Mesendoderm (in vitro differentiated cells): ENCODE measurements around the gene DST.

Source experiments
- DNase-seq: peaks from one replicate; pipeline ENCODE4 v3.0.0; 2013
- H2AK5ac ChIP-seq: 2 replicates; pipeline ENCODE4 v1.6.1; 2013; ENCODE audit warnings: low read length, inconsistent platforms
- H2BK120ac ChIP-seq: 2 replicates; pipeline ENCODE4 v1.6.1; 2013; ENCODE audit warnings: low read depth, mild to moderate bottlenecking, low read length, moderate library complexity, mixed read lengths
- H2BK15ac ChIP-seq: replicated peaks from 2 replicates; pipeline ENCODE4 v1.6.1; 2013; ENCODE audit warnings: low read depth, mild to moderate bottlenecking, moderate library complexity
- H2BK5ac ChIP-seq: 2 replicates; pipeline ENCODE4 v1.6.1; 2013; ENCODE audit warnings: low read length, inconsistent platforms
- H3K18ac ChIP-seq: 2 replicates; pipeline ENCODE4 v1.6.1; 2013; ENCODE audit warnings: mild to moderate bottlenecking, low read length, mixed read lengths
- H3K23ac ChIP-seq: one replicate; pipeline ENCODE4 v1.6.1; 2013; ENCODE audit warnings: low read length
- H3K27ac ChIP-seq: 2 replicates; pipeline ENCODE4 v1.5.1; 2013; ENCODE audit warnings: low read depth, mild to moderate bottlenecking, inconsistent platforms, low read length, moderate library complexity
- H3K27me3 ChIP-seq: 2 replicates; pipeline ENCODE4 v1.6.1; 2013; ENCODE audit warnings: low read length, control low read depth, mild to moderate bottlenecking, inconsistent platforms; ENCODE audit not compliant: insufficient read depth, poor library complexity
- H3K36me3 ChIP-seq: 2 replicates; pipeline ENCODE4 v1.6.1; 2013; ENCODE audit warnings: low read length, inconsistent platforms; ENCODE audit not compliant: control insufficient read depth, insufficient read depth
- H3K4ac ChIP-seq: one replicate; pipeline ENCODE4 v1.6.1; 2013; ENCODE audit warnings: low read depth, mild to moderate bottlenecking, low read length, moderate library complexity
- H3K4me1 ChIP-seq: 2 replicates; pipeline ENCODE4 v1.6.1; 2013; ENCODE audit warnings: low read depth, low read length, inconsistent platforms; ENCODE audit not compliant: control insufficient read depth
- H3K4me2 ChIP-seq: 2 replicates; pipeline ENCODE4 v1.6.1; 2013; ENCODE audit warnings: low read length
- H3K4me3 ChIP-seq: 2 replicates; pipeline ENCODE4 v1.5.1; 2013; ENCODE audit warnings: mild to moderate bottlenecking, low read length
- H3K56ac ChIP-seq: one replicate; pipeline ENCODE4 v1.6.1; 2013; ENCODE audit warnings: low read length
- H3K79me1 ChIP-seq: 2 replicates; pipeline ENCODE4 v1.6.1; 2013; ENCODE audit warnings: low read length, inconsistent platforms
- H3K79me2 ChIP-seq: 2 replicates; pipeline ENCODE4 v1.6.1; 2013; ENCODE audit warnings: mild to moderate bottlenecking, low read length; ENCODE audit not compliant: control insufficient read depth, insufficient read depth
- H3K9ac ChIP-seq: 2 replicates; pipeline ENCODE4 v1.6.1; 2013; ENCODE audit warnings: low read length, inconsistent platforms
- H4K5ac ChIP-seq: one replicate; pipeline ENCODE4 v1.6.1; 2013; ENCODE audit warnings: low read length
- H4K8ac ChIP-seq: one replicate; pipeline ENCODE4 v1.6.1; 2013; ENCODE audit warnings: low read depth, mild to moderate bottlenecking, control low read depth, low read length, moderate library complexity
- WGBS: extraction: QIAGEN DNeasy Blood & Tissue Kit; methylation state at CpG from one replicate; pipeline ENCODE4 v1.1.7; 2013; ENCODE audit warnings: low lambda C conversion rate, missing lambda C conversion rate; ENCODE audit not compliant: insufficient coverage; ENCODE audit errors: extremely low coverage; 5-methylcytosine and 5-hydroxymethylcytosine counted together

DST gene

GRCh38 chr6:56649053-56649769, 6.5 kb upstream of the DST start:
- no peaks in the 10 kb centered on the region for H3K36me3 ChIP-seq

GRCh38 chr6:56647172-56647762, 4.6 kb upstream of the DST start:
- WGBS = no CpG with 5 or more reads among the region's 12 CpGs
- DNase-seq = no peak
- Histone ChIP-seq H3K4me2 (no peak overlapping the region), H3K18ac (no peak overlapping the region), H4K5ac (no peak overlapping the region), H3K56ac (no peak overlapping the region), H4K8ac (no peak overlapping the region), H3K9ac (no peak overlapping the region), H3K27me3 (no peaks in the 10 kb centered on the region), H2AK5ac (no peak overlapping the region), H3K4me3 (no peak overlapping the region), H3K79me1 (no peaks in the 10 kb centered on the region), H3K4me1 (no peaks in the 10 kb centered on the region), H3K4ac (no peak overlapping the region), H3K79me2 (no peaks in the 10 kb centered on the region), H2BK120ac (no peak overlapping the region), H3K27ac (no peak overlapping the region), H3K23ac (no peak overlapping the region), H2BK5ac (no peak overlapping the region), H2BK15ac (no peak overlapping the region), H3K36me3 (no peaks in the 10 kb centered on the region)

More at GRCh38 chr6:56649053-56649769, 6.5 kb upstream of the DST start:
- Histone ChIP-seq H2BK120ac (no peak overlapping the region), H3K9ac (no peak overlapping the region), H3K79me2 (no peaks in the 10 kb centered on the region), H3K4me2 (no peak overlapping the region), H2BK15ac (no peak overlapping the region), H3K79me1 (no peaks in the 10 kb centered on the region), H2BK5ac (no peak overlapping the region), H3K4ac (no peak overlapping the region), H2AK5ac (no peak overlapping the region), H4K8ac (no peak overlapping the region), H3K4me1 (no peaks in the 10 kb centered on the region), H4K5ac (no peak overlapping the region), H3K27me3 (no peaks in the 10 kb centered on the region), H3K23ac (no peak overlapping the region), H3K56ac (no peak overlapping the region), H3K4me3 (no peak overlapping the region), H3K18ac (no peak overlapping the region), H3K27ac (no peak overlapping the region)
- DNase-seq = no peak
- WGBS = no CpG with 5 or more reads among the region's 1 CpG

- Histone ChIP-seq H3K56ac (no peak overlapping the region), H2BK15ac (no peak overlapping the region), H3K18ac (no peak overlapping the region), H4K5ac (no peak overlapping the region), H3K4me1 (no peaks in the 10 kb centered on the region), H3K4me2 (no peak overlapping the region), H3K9ac (no peak overlapping the region), H3K27me3 (no peaks in the 10 kb centered on the region), H2AK5ac (no peak overlapping the region), H3K79me2 (no peaks in the 10 kb centered on the region), H4K8ac (no peak overlapping the region), H3K79me1 (no peaks in the 10 kb centered on the region), H2BK5ac (no peak overlapping the region), H3K27ac (no peak overlapping the region), H3K23ac (no peak overlapping the region), H3K4me3 (no peak overlapping the region), H2BK120ac (no peak overlapping the region), H3K36me3 (no peaks in the 10 kb centered on the region), H3K4ac (no peak overlapping the region)
- no peak for DNase-seq
- WGBS = no CpG with 5 or more reads among the region's 5 CpGs
These were observed 1.7 kb upstream of the DST start for GRCh38 chr6:56644366-56644765.

- Histone ChIP-seq H2BK5ac (no peak overlapping the region), H3K79me2 (no peaks in the 10 kb centered on the region), H3K18ac (no peak overlapping the region), H3K27ac (no peak overlapping the region), H4K8ac (no peak overlapping the region), H3K79me1 (no peaks in the 10 kb centered on the region), H3K4me1 (no peaks in the 10 kb centered on the region), H3K23ac (no peak overlapping the region), H3K27me3 (no peaks in the 10 kb centered on the region), H2BK120ac (no peak overlapping the region), H2AK5ac (no peak overlapping the region), H2BK15ac (no peak overlapping the region), H3K36me3 (no peaks in the 10 kb centered on the region), H3K4ac (no peak overlapping the region), H3K4me2 (no peak overlapping the region), H3K4me3 (no peak overlapping the region), H4K5ac (no peak overlapping the region), H3K9ac (no peak overlapping the region), H3K56ac (no peak overlapping the region)
- DNase-seq = no peak
- no CpG with 5 or more reads among the region's 4 CpGs for WGBS
These were observed 845 bp upstream of the DST start for GRCh38 chr6:56643379-56644089.

- Histone ChIP-seq H3K18ac (no peak overlapping the region), H3K4me1 (no peaks in the 10 kb centered on the region), H3K27me3 (no peaks in the 10 kb centered on the region), H3K27ac (no peak overlapping the region), H2AK5ac (no peak overlapping the region), H2BK15ac (no peak overlapping the region), H4K8ac (no peak overlapping the region), H3K79me2 (no peaks in the 10 kb centered on the region), H3K9ac (no peak overlapping the region), H3K79me1 (no peaks in the 10 kb centered on the region), H3K23ac (no peak overlapping the region), H2BK5ac (no peak overlapping the region), H3K4me3 (no peak overlapping the region), H2BK120ac (no peak overlapping the region), H3K4me2 (no peak overlapping the region), H3K56ac (no peak overlapping the region), H3K4ac (no peak overlapping the region), H3K36me3 (no peaks in the 10 kb centered on the region), H4K5ac (no peak overlapping the region)
- WGBS = no CpG with 5 or more reads among the region's 4 CpGs
- DNase-seq = no peak
These were observed 2.3 kb downstream of the DST start for GRCh38 chr6:56640374-56640773.
